Left lung (tissue), 10 donors: ENCODE results near the gene NRXN2. TPM values are rescaled to one million over a fixed set of nuclear protein-coding genes. Genes with fewer than 3 reads are reported as not detected.

Source experiments
- ATAC-seq: fragments of 200-7000 bp; cut with Tn5 transposase; one replicate; pipeline ENCODE4 v1.9.1; 2020; ENCODE audit warnings: moderate library complexity
- DNase-seq, 4 donors: peaks; one replicate each; pipeline ENCODE4 v3.0.0-alpha.2; 2013 to 2020
- H3K27ac ChIP-seq, 2 donors: fragments of 200-600 bp; sonication (generic) in 1 of 2; one replicate each; pipeline versions ENCODE4 v1.5.0 to v1.8.0; 2020 to 2021
- H3K27me3 ChIP-seq, 2 donors: fragments of 200-600 bp; sonication (generic) in 1 of 2; one replicate each; pipeline versions ENCODE4 v1.5.0 to v1.8.0; 2020 to 2021
- H3K36me3 ChIP-seq, 2 donors: fragments of 200-600 bp; sonication (generic) in 1 of 2; one replicate each; pipeline versions ENCODE4 v1.5.0 to v1.8.0; 2020 to 2021
- H3K4me1 ChIP-seq, 2 donors: fragments of 200-600 bp; one replicate each; pipeline ENCODE4 v1.8.0; 2021
- H3K4me3 ChIP-seq, 2 donors: fragments of 200-600 bp; sonication (generic) in 1 of 2; one replicate each; pipeline versions ENCODE4 v1.5.0 to v1.8.0; 2020 to 2021; ENCODE audit warnings: mild to moderate bottlenecking in 1 of 2
- H3K9me3 ChIP-seq, 2 donors: fragments of 200-600 bp; sonication (generic) in 1 of 2; one replicate each; pipeline versions ENCODE4 v1.5.0 to v1.8.0; 2020 to 2021
- intact Hi-C, 2 donors: fragments of 100-400 bp; cut with DNase I; formaldehyde crosslinking; loops; one replicate each; pipeline versions ENCODE4 v1.11.2 to v1.14.2; 2022
- polyA plus RNA-seq, 6 donors: library from polyadenylated mRNA; unstranded; fragments of 120-200 nt; gene quantifications; one replicate each; pipeline ENCODE4 v1.2.1, GENCODE V29; 2013; ENCODE audit not compliant: insufficient read length in 6 of 6
- total RNA-seq, 2 donors: library from RNA; stranded (reverse); fragmentation: NEBNext Ultra II Directional; extraction: Animal tissue kit (Norgen Biotek cat#: 25700); gene quantifications; one replicate each; pipeline ENCODE4 v1.2.1, GENCODE V29; 2021
- TF ChIP-seq, protein P1 (sequence below), 2 donors: fragments of 200-600 bp; sonication (generic) in 1 of 2; IDR thresholded peaks; one replicate each; pipeline versions ENCODE4 v1.5.0 to v1.8.0; 2021; ENCODE audit warnings: antibody characterized with exemption in 2 of 2
- donor health status: DM: no; HTN: yes; CAD: no.
- donor health status: DM: no; HTN: no; CAD: no.

NRXN2 gene
- total and polyA plus RNA-seq, 8 donors: 3.5 to 15.0 (median 10.4) TPM

GRCh38 chr11:64593156-64594105, 129.6 kb downstream of the NRXN2 start:
- intact Hi-C loops: no loop called here
- Histone ChIP-seq H3K9me3 (peaks cover 0 to 9% of the 10 kb centered on the region in 2 donors), H3K4me3 (no peak overlapping the region), H3K27me3 (peaks cover 0 to 9% of the 10 kb centered on the region in 2 donors), H3K36me3 (no peaks in the 10 kb centered on the region), H3K27ac (no peak overlapping the region), H3K4me1 (no peaks in the 10 kb centered on the region)
- ATAC-seq (no peak), DNase-seq (peak in 1 of 4 donors; percentile 68)
- TF ChIP-seq, protein P1, sequence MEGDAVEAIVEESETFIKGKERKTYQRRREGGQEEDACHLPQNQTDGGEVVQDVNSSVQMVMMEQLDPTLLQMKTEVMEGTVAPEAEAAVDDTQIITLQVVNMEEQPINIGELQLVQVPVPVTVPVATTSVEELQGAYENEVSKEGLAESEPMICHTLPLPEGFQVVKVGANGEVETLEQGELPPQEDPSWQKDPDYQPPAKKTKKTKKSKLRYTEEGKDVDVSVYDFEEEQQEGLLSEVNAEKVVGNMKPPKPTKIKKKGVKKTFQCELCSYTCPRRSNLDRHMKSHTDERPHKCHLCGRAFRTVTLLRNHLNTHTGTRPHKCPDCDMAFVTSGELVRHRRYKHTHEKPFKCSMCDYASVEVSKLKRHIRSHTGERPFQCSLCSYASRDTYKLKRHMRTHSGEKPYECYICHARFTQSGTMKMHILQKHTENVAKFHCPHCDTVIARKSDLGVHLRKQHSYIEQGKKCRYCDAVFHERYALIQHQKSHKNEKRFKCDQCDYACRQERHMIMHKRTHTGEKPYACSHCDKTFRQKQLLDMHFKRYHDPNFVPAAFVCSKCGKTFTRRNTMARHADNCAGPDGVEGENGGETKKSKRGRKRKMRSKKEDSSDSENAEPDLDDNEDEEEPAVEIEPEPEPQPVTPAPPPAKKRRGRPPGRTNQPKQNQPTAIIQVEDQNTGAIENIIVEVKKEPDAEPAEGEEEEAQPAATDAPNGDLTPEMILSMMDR (IDR thresholded peaks at IDR 0.05): no peak

DNA sequence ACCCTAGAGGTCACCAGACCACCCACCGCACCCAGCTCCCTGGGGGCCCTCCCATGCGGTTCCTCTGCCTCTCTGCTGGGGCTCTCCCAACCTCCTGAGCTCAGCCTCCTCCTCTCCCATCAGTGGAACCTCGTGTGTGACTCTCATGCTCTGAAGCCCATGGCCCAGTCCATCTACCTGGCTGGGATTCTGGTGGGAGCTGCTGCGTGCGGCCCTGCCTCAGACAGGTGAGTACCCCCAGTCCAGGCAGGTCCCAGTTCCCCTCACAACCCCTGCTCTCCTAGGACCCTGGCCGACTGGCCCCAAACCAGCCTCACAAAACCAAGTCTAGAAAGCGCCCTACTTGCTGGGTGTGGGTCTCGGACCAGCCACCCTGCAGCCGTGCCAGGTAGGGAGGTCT, 130.3 kb downstream of the NRXN2 start:
- ATAC-seq: no peak
- no peak overlapping the region for H3K4me3 ChIP-seq
- H3K4me1 ChIP-seq: no peaks in the 10 kb centered on the region
- DNase-seq: peak in 1 of 4 donors; percentile 55
- TF ChIP-seq, protein P1 (IDR thresholded peaks at IDR 0.05): no peak
- H3K27ac ChIP-seq: no peak overlapping the region
- H3K27me3 ChIP-seq: peaks cover 0 to 9% of the 10 kb centered on the region in 2 donors
- H3K9me3 ChIP-seq: peaks cover 0 to 17% of the 10 kb centered on the region in 2 donors
- intact Hi-C loops: no loop called here
- H3K36me3 ChIP-seq: no peaks in the 10 kb centered on the region

DNA sequence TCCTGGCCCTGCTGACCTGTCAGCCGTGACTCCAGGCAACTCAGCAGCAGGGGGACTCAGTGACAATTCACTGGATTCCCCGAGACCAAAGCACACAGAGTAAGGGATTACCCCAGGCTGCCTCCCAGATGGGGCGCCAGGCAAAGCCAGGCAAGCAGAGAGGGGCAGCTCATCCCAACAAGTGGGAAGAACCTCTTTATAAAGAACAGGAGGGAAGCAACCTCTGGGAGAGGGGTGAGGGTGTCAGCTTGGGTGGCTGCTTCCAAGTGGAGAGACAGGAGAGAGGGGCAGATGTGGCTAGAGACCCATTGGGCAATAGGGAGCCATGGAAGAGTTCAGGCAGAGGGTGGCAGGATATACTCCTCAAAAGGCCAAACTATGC, 130.8 kb downstream of the NRXN2 start:
- no peak overlapping the region for H3K4me3 ChIP-seq
- TF ChIP-seq, protein P1 (IDR thresholded peaks at IDR 0.05): no peak
- no peaks in the 10 kb centered on the region for H3K36me3 ChIP-seq
- no peaks in the 10 kb centered on the region for H3K4me1 ChIP-seq
- H3K27ac ChIP-seq: no peak overlapping the region
- H3K27me3 ChIP-seq: peaks cover 0 to 8% of the 10 kb centered on the region in 2 donors
- no peak for ATAC-seq
- peaks cover 0 to 17% of the 10 kb centered on the region in 2 donors for H3K9me3 ChIP-seq
- intact Hi-C loops: no loop called here
- no peak for DNase-seq

DNA sequence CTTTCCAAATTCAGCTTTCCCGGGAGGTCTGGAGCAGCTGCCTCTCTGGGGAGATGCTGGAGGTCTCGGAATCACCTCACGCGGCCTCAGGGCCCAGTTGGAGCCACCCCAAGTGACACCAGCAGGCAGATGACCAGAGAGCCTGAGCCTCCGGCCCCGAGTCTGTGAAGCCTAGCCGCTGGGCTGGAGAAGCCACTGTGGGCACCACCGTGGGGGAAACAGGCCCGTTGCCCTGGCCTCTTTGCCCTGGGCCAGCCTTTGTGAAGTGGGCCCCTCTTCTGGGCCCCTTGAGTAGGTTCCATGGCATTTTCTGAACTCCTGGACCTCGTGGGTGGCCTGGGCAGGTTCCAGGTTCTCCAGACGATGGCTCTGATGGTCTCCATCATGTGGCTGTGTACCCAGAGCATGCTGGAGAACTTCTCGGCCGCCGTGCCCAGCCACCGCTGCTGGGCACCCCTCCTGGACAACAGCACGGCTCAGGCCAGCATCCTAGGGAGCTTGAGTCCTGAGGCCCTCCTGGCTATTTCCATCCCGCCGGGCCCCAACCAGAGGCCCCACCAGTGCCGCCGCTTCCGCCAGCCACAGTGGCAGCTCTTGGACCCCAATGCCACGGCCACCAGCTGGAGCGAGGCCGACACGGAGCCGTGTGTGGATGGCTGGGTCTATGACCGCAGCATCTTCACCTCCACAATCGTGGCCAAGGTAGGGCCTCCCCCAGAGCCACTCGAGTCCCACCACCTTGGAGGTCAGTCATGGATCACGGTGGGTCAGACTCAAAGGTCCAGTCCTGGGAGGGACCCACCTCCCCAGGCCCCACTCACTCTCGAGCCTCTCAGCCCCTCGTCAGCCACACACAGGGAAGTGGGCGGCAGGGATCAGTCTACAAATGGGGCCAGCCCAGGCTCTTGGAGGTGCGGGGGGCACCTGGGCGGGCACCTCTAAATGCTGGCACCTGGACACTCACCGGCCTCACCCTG, 131.5 kb downstream of the NRXN2 start:
- Histone ChIP-seq H3K36me3 (no peaks in the 10 kb centered on the region), H3K4me1 (no peaks in the 10 kb centered on the region), H3K9me3 (peaks cover 0 to 17% of the 10 kb centered on the region in 2 donors), H3K27ac (no peak overlapping the region), H3K27me3 (peaks cover 0 to 7% of the 10 kb centered on the region in 2 donors), H3K4me3 (no peak overlapping the region)
- ATAC-seq (no peak), DNase-seq (peak in 1 of 4 donors; percentile 61)
- intact Hi-C loops: no loop called here
- TF ChIP-seq, protein P1 (IDR thresholded peaks at IDR 0.05): no peak
